ENCODE results near the gene CXCL5. TPM values are rescaled to one million over a fixed set of nuclear protein-coding genes. Genes with fewer than 3 reads are reported as not detected.
"Not testable (repeated sequence)": the region's sequence is repeated elsewhere in the genome, so short reads cannot be mapped to it uniquely, and the experiment has no call there.

The CXCL5 gene
- total RNA-seq, 6 experiments from 2014 or later: 0.10 to 1.00 (median 0.19) TPM; not detected in 3

GRCh38 chr4:73964862-73965611, 33.4 kb downstream of the CXCL5 start:
- intact Hi-C loops (cut with DNase I): no loop called here
- TF ChIP-seq CTCF (IDR thresholded peaks at IDR 0.05) (peak; percentile 13 to 53 (median 42)), POLR2A (IDR thresholded peaks at IDR 0.05) (no peak)
- H3K4me1 ChIP-seq: no peaks in the 10 kb centered on the region
- H3K9me3 ChIP-seq: no peaks in the 10 kb centered on the region
- H3K27ac ChIP-seq: no peak overlapping the region
- H3K27me3 ChIP-seq: no peaks in the 10 kb centered on the region
- 47% methylated on average over 5 of the region's 7 CpGs for WGBS (ENCODE audit: insufficient coverage, low coverage, low lambda C conversion rate, missing lambda C conversion rate)
- DNase-seq: peak in 1 of 3 donors; percentile 25
- peak; percentile 72 to 88 (median 78) for ATAC-seq
- H3K36me3 ChIP-seq: no peaks in the 10 kb centered on the region
- no peak overlapping the region for H3K4me3 ChIP-seq

- no peak for DNase-seq
- H3K4me1 ChIP-seq: no peaks in the 10 kb centered on the region
- 50% methylated on average over 2 of the region's 2 CpGs for WGBS (ENCODE audit: insufficient coverage, low coverage, low lambda C conversion rate, missing lambda C conversion rate)
- H3K9me3 ChIP-seq: no peaks in the 10 kb centered on the region
- intact Hi-C loops (cut with DNase I): no loop called here
- no peaks in the 10 kb centered on the region for H3K27me3 ChIP-seq
- no peak for ATAC-seq
- H3K4me3 ChIP-seq: no peak overlapping the region
- no peaks in the 10 kb centered on the region for H3K36me3 ChIP-seq
- H3K27ac ChIP-seq: no peak overlapping the region
- TF ChIP-seq POLR2A (IDR thresholded peaks at IDR 0.05) (no peak), CTCF (IDR thresholded peaks at IDR 0.05) (no peak)
Measured at GRCh38 chr4:73962724-73963123, 35.8 kb downstream of the CXCL5 start.

- H3K4me1 ChIP-seq; ATAC-seq; H3K9me3 ChIP-seq; DNase-seq; H3K27me3 ChIP-seq; H3K4me3 ChIP-seq; H3K27ac ChIP-seq; intact Hi-C loops (cut with DNase I); H3K36me3 ChIP-seq: not testable (repeated sequence)
- whole genome bisulfite sequencing (ENCODE audit: insufficient coverage, low coverage, low lambda C conversion rate, missing lambda C conversion rate): 100% methylated on average over 1 of the region's 1 CpG
Measured at GRCh38 chr4:73959041-73959440, 39.4 kb downstream of the CXCL5 start.

GRCh38 chr4:73952352-73952751, 46.1 kb downstream of the CXCL5 start:
- intact Hi-C loops (cut with DNase I): no loop called here
- no peaks in the 10 kb centered on the region for H3K4me1 ChIP-seq
- no peaks in the 10 kb centered on the region for H3K9me3 ChIP-seq
- no peak overlapping the region for H3K4me3 ChIP-seq
- DNase-seq (no peak), ATAC-seq (no peak)
- no peaks in the 10 kb centered on the region for H3K27me3 ChIP-seq
- WGBS (ENCODE audit: insufficient coverage, low coverage, low lambda C conversion rate, missing lambda C conversion rate): 83% methylated on average over 3 of the region's 3 CpGs
- TF ChIP-seq CTCF (IDR thresholded peaks at IDR 0.05): no peak
- no peak for TF ChIP-seq POLR2A (IDR thresholded peaks at IDR 0.05)
- H3K27ac ChIP-seq: no peak overlapping the region
- no peaks in the 10 kb centered on the region for H3K36me3 ChIP-seq

- ATAC-seq; intact Hi-C loops (cut with DNase I); H3K27me3 ChIP-seq; H3K9me3 ChIP-seq; H3K27ac ChIP-seq; H3K36me3 ChIP-seq; H3K4me3 ChIP-seq; H3K4me1 ChIP-seq; DNase-seq: not testable (repeated sequence)
- 47% methylated on average over 8 of the region's 8 CpGs for WGBS (ENCODE audit: insufficient coverage, low coverage, low lambda C conversion rate, missing lambda C conversion rate)
Measured at GRCh38 chr4:73950376-73950920, 48.0 kb downstream of the CXCL5 start.
